ENCODE data around the gene KRT8. TPM values are rescaled to one million over a fixed set of nuclear protein-coding genes. Genes with fewer than 3 reads are reported as not detected.
A peak's percentile ranks its signal among the peaks of the same experiment; 100 is the strongest.

The KRT8 gene
- total and polyA plus RNA-seq, 2 of the 13 experiments (the other 11 are each of a cell fraction or from before 2014, with no cell fraction given) = 498 to 718 TPM

DNA sequence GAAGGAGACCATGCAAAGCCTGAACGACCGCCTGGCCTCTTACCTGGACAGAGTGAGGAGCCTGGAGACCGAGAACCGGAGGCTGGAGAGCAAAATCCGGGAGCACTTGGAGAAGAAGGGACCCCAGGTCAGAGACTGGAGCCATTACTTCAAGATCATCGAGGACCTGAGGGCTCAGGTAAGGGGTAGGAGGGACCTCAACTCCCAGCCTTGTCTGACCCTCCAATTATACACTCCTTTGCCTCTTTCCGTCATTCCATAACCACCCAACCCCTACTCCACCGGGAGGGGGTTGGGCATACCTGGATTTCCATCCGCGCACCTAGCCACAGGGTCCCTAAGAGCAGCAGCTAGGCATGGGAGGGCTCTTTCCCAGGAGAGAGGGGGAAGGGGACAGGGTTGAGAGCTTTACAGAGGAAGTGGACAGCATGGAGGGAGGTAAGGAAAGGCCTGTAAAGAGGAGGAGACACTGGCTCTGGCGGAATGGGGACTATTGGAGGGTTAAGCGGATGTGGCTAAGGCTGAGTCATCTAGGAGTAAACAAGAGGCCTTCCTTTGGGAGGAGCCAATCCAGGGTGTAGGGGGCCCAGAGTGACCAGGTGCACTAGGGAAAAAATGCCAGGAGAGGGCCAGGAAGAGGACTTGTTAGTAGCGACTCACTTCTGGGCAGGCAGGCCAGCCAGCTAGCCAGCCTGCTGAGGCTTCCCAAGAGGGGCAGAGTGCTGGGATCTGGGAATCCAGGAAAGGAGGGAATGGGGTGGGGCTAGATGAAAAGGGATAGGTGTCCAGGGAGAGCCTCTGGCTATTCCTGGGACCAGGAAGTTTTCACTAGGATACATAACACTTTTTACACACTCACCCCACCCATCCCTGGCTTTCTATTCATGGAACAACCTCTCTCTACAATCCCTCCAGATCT, 44.8 kb upstream of the KRT8 start (continued):
- TF ChIP-seq, protein P1, sequence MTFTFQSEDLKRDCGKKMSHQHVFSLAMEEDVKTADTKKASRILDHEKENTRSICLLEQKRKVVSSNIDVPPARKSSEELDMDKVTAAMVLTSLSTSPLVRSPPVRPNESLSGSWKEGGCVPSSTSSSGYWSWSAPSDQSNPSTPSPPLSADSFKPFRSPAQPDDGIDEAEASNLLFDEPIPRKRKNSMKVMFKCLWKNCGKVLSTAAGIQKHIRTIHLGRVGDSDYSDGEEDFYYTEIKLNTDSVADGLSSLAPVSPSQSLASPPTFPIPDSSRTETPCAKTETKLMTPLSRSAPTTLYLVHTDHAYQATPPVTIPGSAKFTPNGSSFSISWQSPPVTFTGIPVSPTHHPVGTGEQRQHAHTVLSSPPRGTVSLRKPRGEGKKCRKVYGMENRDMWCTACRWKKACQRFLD (CRISPR knock-in tag; IDR thresholded peaks at IDR 0.05; ENCODE audit: borderline replicate concordance) = 0 out of 2 replicates have a peak, but pooled peaks have one; percentile 35
- peak; percentile 78 for TF ChIP-seq THAP11 (CRISPR knock-in tag; IDR thresholded peaks at IDR 0.05)
- TF ChIP-seq TARDBP (CRISPR knock-in tag; IDR thresholded peaks at IDR 0.05) = peak; percentile 68
- no peak for TF ChIP-seq HNRNPLL (IDR thresholded peaks at IDR 0.05; ENCODE audit: low read depth, low read length, poor library complexity, severe bottlenecking)
- TF ChIP-seq EEA1 (CRISPR knock-in tag; IDR thresholded peaks at IDR 0.05; ENCODE audit: borderline replicate concordance) = 0 out of 2 replicates have a peak, but pooled peaks have one; percentile 18
- TF ChIP-seq, protein P2, sequence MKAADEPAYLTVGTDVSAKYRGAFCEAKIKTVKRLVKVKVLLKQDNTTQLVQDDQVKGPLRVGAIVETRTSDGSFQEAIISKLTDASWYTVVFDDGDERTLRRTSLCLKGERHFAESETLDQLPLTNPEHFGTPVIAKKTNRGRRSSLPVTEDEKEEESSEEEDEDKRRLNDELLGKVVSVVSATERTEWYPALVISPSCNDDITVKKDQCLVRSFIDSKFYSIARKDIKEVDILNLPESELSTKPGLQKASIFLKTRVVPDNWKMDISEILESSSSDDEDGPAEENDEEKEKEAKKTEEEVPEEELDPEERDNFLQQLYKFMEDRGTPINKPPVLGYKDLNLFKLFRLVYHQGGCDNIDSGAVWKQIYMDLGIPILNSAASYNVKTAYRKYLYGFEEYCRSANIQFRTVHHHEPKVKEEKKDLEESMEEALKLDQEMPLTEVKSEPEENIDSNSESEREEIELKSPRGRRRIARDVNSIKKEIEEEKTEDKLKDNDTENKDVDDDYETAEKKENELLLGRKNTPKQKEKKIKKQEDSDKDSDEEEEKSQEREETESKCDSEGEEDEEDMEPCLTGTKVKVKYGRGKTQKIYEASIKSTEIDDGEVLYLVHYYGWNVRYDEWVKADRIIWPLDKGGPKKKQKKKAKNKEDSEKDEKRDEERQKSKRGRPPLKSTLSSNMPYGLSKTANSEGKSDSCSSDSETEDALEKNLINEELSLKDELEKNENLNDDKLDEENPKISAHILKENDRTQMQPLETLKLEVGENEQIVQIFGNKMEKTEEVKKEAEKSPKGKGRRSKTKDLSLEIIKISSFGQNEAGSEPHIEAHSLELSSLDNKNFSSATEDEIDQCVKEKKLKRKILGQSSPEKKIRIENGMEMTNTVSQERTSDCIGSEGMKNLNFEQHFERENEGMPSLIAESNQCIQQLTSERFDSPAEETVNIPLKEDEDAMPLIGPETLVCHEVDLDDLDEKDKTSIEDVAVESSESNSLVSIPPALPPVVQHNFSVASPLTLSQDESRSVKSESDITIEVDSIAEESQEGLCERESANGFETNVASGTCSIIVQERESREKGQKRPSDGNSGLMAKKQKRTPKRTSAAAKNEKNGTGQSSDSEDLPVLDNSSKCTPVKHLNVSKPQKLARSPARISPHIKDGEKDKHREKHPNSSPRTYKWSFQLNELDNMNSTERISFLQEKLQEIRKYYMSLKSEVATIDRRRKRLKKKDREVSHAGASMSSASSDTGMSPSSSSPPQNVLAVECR (CRISPR knock-in tag; IDR thresholded peaks at IDR 0.05; ENCODE audit: borderline replicate concordance) = peak; percentile 67; the same call in 1 of the 2 replicates
- TF ChIP-seq BRD4 (CRISPR knock-in tag; IDR thresholded peaks at IDR 0.05) = peak; percentile 62; the same call in 1 of the 2 replicates
- peak; percentile 82 for TF ChIP-seq SPEN (CRISPR knock-in tag; IDR thresholded peaks at IDR 0.05; ENCODE audit: low read depth)
- no peak for TF ChIP-seq FOXC1 (CRISPR knock-in tag; IDR thresholded peaks at IDR 0.05; ENCODE audit: borderline replicate concordance)
- peak; percentile 72 for TF ChIP-seq AKAP8 (CRISPR knock-in tag; IDR thresholded peaks at IDR 0.05)
- TF ChIP-seq, protein P3, sequence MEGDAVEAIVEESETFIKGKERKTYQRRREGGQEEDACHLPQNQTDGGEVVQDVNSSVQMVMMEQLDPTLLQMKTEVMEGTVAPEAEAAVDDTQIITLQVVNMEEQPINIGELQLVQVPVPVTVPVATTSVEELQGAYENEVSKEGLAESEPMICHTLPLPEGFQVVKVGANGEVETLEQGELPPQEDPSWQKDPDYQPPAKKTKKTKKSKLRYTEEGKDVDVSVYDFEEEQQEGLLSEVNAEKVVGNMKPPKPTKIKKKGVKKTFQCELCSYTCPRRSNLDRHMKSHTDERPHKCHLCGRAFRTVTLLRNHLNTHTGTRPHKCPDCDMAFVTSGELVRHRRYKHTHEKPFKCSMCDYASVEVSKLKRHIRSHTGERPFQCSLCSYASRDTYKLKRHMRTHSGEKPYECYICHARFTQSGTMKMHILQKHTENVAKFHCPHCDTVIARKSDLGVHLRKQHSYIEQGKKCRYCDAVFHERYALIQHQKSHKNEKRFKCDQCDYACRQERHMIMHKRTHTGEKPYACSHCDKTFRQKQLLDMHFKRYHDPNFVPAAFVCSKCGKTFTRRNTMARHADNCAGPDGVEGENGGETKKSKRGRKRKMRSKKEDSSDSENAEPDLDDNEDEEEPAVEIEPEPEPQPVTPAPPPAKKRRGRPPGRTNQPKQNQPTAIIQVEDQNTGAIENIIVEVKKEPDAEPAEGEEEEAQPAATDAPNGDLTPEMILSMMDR (CRISPR knock-in tag; IDR thresholded peaks at IDR 0.05) = peak; percentile 42; the same call in 1 of the 2 replicates
- peak; percentile 75; the same call in 1 of the 2 replicates for TF ChIP-seq ZNF792 (CRISPR knock-in tag; IDR thresholded peaks at IDR 0.05)
- TF ChIP-seq, protein P4, sequence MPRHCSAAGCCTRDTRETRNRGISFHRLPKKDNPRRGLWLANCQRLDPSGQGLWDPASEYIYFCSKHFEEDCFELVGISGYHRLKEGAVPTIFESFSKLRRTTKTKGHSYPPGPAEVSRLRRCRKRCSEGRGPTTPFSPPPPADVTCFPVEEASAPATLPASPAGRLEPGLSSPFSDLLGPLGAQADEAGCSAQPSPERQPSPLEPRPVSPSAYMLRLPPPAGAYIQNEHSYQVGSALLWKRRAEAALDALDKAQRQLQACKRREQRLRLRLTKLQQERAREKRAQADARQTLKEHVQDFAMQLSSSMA (CRISPR knock-in tag; IDR thresholded peaks at IDR 0.05) = peak; percentile 90; the same call in 1 of the 2 replicates
- no peak for TF ChIP-seq MEIS2 (CRISPR knock-in tag; IDR thresholded peaks at IDR 0.05)
- TF ChIP-seq CREB1 (IDR thresholded peaks at IDR 0.05) = 0 out of 2 replicates have a peak, but pooled peaks have one; percentile 12
- TF ChIP-seq CREB1 (CRISPR knock-in tag; IDR thresholded peaks at IDR 0.05) = peak; percentile 65
- TF ChIP-seq SNAPC2 (CRISPR knock-in tag; IDR thresholded peaks at IDR 0.05) = peak; percentile 88; the same call in 1 of the 2 replicates
- peak; percentile 31; the same call in 1 of the 2 replicates for TF ChIP-seq ZSCAN29 (CRISPR knock-in tag; conservative IDR thresholded peaks at IDR 0.05)
